Activated CD4-positive, alpha-beta T cell treated with anti-CD3 and anti-CD28 coated beads, Interleukin-2, amount 10 ng/mL, durations not matched to agents 24 days and 14 days (primary cell): ENCODE data around the gene FBXW9. TPM values are rescaled to one million over a fixed set of nuclear protein-coding genes. Genes with fewer than 3 reads are reported as not detected.
"Not testable (repeated sequence)": the region's sequence is repeated elsewhere in the genome, so short reads cannot be mapped to it uniquely, and the experiment has no call there.

ENCODE experiments used
- DNase-seq: peaks from one replicate; pipeline ENCODE4 v3.0.0; 2022
- H3K27ac Mint-ChIP-seq: one replicate; pipeline ENCODE4 v1.8.0; 2022; ENCODE audit warnings: mild to moderate bottlenecking, mixed read lengths
- H3K27me3 Mint-ChIP-seq: one replicate; pipeline ENCODE4 v1.8.0; 2022; ENCODE audit warnings: mixed read lengths
- H3K36me3 Mint-ChIP-seq: one replicate; pipeline ENCODE4 v1.8.0; 2022; ENCODE audit warnings: low read depth, mild to moderate bottlenecking, mixed read lengths
- H3K4me1 Mint-ChIP-seq: one replicate; pipeline ENCODE4 v1.8.0; 2021; ENCODE audit warnings: mixed read lengths
- H3K4me3 Mint-ChIP-seq: one replicate; pipeline ENCODE4 v1.8.0; 2022; ENCODE audit warnings: mild to moderate bottlenecking, moderate library complexity, mixed read lengths
- H3K9me3 Mint-ChIP-seq: one replicate; pipeline ENCODE4 v1.8.0; 2021; ENCODE audit warnings: mixed read lengths
- intact Hi-C: fragments of 100-400 bp; cut with micrococcal nuclease; formaldehyde crosslinking; loops from one replicate; pipeline ENCODE4 v1.15.1; 2023
- total RNA-seq: library from RNA; stranded (reverse); gene quantifications from 2 replicates; pipeline ENCODE4 v1.2.3, GENCODE V29; 2022

Gene FBXW9
- total RNA-seq, 1 donor from 2014 or later = 12.4 TPM

DNA sequence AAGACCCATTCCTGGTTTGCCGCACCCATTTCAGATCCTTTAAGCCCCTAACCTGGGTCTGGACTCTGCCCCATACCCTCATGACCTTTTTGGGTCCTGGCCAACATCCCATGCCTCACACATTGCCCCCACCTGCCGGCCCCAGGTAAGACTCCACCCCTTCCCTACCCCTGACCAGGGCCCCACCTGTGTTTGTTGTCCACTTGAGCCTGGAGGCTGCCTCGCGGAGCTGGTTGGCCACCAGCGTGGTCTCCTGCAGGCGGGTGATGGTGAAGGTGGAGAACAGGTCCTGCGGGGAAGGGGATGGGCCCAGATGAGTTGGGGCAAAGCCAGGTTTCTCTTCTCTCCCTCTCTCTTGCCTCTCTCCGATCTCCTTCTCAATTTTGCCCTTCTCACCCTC is 49.4 kb downstream of the FBXW9 start:
- DNase-seq = no peak
- peaks cover 44% of the 10 kb centered on the region for H3K36me3 Mint-ChIP-seq

DNA sequence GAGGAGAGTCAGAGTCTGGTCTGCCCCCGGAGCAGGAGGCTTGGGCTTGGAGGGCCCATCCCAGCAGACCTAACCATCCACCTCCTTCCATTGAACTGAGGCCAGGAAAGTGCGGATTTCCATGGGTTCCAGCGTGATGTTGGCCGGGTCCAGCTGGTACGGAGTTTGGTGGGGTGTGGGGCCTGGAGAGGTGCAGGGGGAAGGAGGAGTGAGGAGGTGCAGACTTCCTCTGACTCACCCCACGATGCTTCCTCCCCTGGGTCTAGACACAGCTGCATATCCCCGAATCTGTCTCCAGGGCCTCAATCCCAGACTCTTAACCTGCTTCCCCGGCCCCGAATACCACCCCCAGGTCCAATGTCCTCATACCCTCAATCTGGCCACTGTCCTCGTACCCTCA is 49.9 kb downstream of the FBXW9 start:
- Mint-ChIP-seq H3K27me3 (no peaks in the 10 kb centered on the region), H3K27ac (no peak overlapping the region), H3K4me1 (peaks cover 1% of the 10 kb centered on the region), H3K9me3 (no peaks in the 10 kb centered on the region), H3K4me3 (no peak overlapping the region), H3K36me3 (peaks cover 40% of the 10 kb centered on the region)
- intact Hi-C loops = no loop called here
- DNase-seq = no peak

More for the DNA sequence above, 49.4 kb downstream of the FBXW9 start:
- H3K27ac Mint-ChIP-seq = no peak overlapping the region
- intact Hi-C loops = no loop called here
- no peak overlapping the region for H3K4me3 Mint-ChIP-seq
- H3K27me3 Mint-ChIP-seq = no peaks in the 10 kb centered on the region
- no peaks in the 10 kb centered on the region for H3K9me3 Mint-ChIP-seq
- peaks cover 1% of the 10 kb centered on the region for H3K4me1 Mint-ChIP-seq

DNA sequence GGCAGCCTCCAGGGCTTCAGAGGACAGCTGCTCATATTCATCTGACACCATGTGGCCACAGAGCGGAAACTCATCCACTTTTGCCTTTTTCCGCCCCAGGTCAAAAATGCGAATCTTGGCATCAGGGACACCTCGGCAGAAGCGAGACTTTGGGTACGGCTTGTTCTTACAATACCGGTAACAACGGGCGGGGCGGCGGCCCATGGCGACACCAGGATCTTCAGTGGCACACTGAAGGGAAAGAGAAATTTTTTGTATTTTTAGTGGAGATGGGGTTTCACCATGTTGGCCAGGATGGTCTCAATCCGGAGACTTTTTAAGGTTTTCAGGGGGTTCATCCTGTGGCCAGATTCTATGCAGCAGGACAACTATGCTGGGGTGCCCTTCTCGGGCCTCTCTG is 52.7 kb downstream of the FBXW9 start:
- H3K4me3 Mint-ChIP-seq, H3K9me3 Mint-ChIP-seq, H3K27ac Mint-ChIP-seq, DNase-seq, intact Hi-C loops, H3K27me3 Mint-ChIP-seq: not testable (repeated sequence)
- Mint-ChIP-seq H3K4me1 (peaks cover 10% of the 10 kb centered on the region), H3K36me3 (peaks cover 32% of the 10 kb centered on the region)

DNA sequence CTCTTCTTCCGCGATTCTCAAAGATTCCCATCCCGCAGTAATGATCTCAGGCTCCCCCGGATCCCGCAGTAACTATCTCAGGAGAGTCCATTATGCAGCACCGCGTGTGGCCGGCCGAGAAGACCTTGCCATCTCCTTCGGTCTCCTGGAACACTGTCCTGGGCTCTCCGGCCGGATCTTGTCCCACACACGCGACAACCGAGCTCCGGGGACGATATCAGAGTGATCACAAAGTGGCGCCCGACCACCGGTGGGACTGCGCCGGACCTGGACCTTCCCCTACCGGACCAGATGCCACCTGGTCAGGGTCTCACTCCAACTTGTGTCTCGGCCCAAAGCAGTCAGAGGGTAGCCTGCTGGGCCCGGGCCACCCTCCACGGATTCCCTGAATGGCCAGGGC is 53.9 kb downstream of the FBXW9 start:
- no peak for DNase-seq
- H3K27ac Mint-ChIP-seq = no peak overlapping the region
- H3K27me3 Mint-ChIP-seq = no peaks in the 10 kb centered on the region
- H3K4me1 Mint-ChIP-seq = peaks cover 10% of the 10 kb centered on the region
- no peaks in the 10 kb centered on the region for H3K9me3 Mint-ChIP-seq
- intact Hi-C loops = no loop called here
- peaks cover 25% of the 10 kb centered on the region for H3K36me3 Mint-ChIP-seq
- H3K4me3 Mint-ChIP-seq = no peak overlapping the region

DNA sequence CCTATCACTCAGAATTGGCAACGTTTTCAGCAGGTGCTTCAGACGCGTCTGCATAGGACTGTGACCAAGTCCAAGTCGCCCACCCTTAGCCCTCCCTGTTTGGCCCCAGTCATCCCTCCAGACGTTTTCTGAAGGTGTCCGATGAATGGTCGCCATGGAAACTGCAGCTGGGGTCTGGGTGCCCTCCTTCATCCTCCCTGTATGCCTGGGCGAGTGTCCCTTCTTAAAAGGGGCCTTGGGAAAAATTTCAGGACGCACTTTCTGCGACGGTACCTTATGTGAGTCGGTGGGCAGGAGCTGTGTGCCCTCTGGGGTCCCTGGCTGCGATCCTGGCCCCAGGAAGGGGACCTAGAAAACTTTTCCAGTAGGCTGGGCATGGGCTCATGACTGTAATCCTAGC is 55.0 kb downstream of the FBXW9 start:
- Mint-ChIP-seq H3K4me1 (peaks cover 9% of the 10 kb centered on the region), H3K27ac (no peak overlapping the region), H3K4me3 (no peak overlapping the region), H3K36me3 (peaks cover 23% of the 10 kb centered on the region), H3K9me3 (no peaks in the 10 kb centered on the region), H3K27me3 (no peaks in the 10 kb centered on the region)
- DNase-seq = no peak
- intact Hi-C loops = loop anchor here (2.0 kb wide), 1 partner anchor 25 kb away; the partner anchor contains the start of genes MAN2B1 and WDR83

DNA sequence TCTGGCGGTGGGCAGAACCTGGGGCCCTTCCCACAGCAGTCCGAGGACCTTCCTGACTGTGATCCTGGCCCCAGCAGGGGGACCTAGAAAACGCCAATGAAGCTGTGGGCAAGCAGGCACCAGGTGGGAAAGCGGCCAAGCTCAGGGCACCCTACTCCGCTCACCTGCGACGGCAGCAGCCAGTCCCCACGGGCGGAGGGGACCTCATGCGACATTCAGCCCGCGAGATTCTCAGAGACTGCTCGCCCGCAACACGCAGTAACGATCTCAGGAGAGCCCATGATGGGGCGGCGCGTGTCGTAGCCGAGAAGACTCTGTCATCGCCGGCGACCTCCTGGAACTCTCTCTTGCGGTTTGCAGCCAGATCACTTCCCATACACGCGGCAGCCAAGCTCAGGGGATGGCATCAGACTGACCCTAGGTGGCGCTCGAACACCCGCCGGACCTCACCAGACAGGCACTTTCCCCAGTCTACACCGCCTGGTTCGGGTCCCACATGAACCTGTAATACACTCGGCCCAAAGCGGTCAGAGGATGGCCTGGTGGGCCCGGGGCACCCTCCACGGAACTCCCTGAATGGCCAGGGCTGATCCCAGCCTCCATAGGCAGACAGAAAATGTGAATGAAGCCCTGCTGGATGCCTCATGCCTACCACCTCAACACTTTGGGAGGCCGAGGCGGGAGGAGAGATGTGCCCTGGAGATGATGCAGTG is 56.4 kb downstream of the FBXW9 start:
- Mint-ChIP-seq H3K9me3 (no peaks in the 10 kb centered on the region), H3K36me3 (peaks cover 21% of the 10 kb centered on the region), H3K4me3 (peak overlapping the region; percentile 61), H3K4me1 (peaks cover 12% of the 10 kb centered on the region), H3K27ac (peak overlapping the region; percentile 60), H3K27me3 (no peaks in the 10 kb centered on the region)
- peak; percentile 94 for DNase-seq
- intact Hi-C loops = loop anchor here (1.0 to 2.0 kb wide), 2 partner anchors 27 to 32 kb away; partner anchors contain the start of genes MAN2B1 and WDR83

Other genes starting within 250 kb of the FBXW9 start
- 1.3 and 1.5 TPM in 2 replicates for gene ZNF709, start 211.8 kb downstream of the FBXW9 start, total RNA-seq
- 5.6 and 7.0 TPM in 2 replicates for gene ZNF564, start 145.1 kb downstream of the FBXW9 start, total RNA-seq
- gene ZNF490, start 85.8 kb downstream of the FBXW9 start, total RNA-seq = 8.7 and 9.0 TPM in 2 replicates
- 22.3 and 26.6 TPM in 2 replicates for gene ZNF791, start 85.7 kb downstream of the FBXW9 start, total RNA-seq
- gene MAN2B1, start 29.9 kb downstream of the FBXW9 start, total RNA-seq = 118 and 136 TPM in 2 replicates
- gene WDR83, start 29.8 kb downstream of the FBXW9 start, total RNA-seq = 21.7 and 27.1 TPM in 2 replicates
- 138 and 155 TPM in 2 replicates for gene DHPS, start 14.8 kb downstream of the FBXW9 start, total RNA-seq
- not detected in 2 replicates for gene GNG14, start 8.6 kb downstream of the FBXW9 start, total RNA-seq
- 153 and 163 TPM in 2 replicates for gene TNPO2, start 27.3 kb upstream of the FBXW9 start, total RNA-seq
- 216 and 218 TPM in 2 replicates for gene TRIR, start 38.1 kb upstream of the FBXW9 start, total RNA-seq
- 64.6 and 67.3 TPM in 2 replicates for gene GET3, start 40.9 kb upstream of the FBXW9 start, total RNA-seq
- gene BEST2, start 55.2 kb upstream of the FBXW9 start, total RNA-seq = not detected in 2 replicates
- 17.8 and 18.3 TPM in 2 replicates for gene HOOK2, start 78.9 kb upstream of the FBXW9 start, total RNA-seq
- gene JUNB, start 94.9 kb upstream of the FBXW9 start, total RNA-seq = 302 and 310 TPM in 2 replicates
- 277 and 294 TPM in 2 replicates for gene PRDX2, start 105.2 kb upstream of the FBXW9 start, total RNA-seq
- 26.8 and 32.7 TPM in 2 replicates for gene THSD8, start 105.4 kb upstream of the FBXW9 start, total RNA-seq
- gene RNASEH2A, start 110.0 kb upstream of the FBXW9 start, total RNA-seq = 35.8 and 51.5 TPM in 2 replicates
- not detected in 2 replicates for gene RTBDN, start 137.9 kb upstream of the FBXW9 start, total RNA-seq
- 1.6 and 2.4 TPM in 2 replicates for gene MAST1, start 141.9 kb upstream of the FBXW9 start, total RNA-seq
- 21.5 and 22.0 TPM in 2 replicates for gene DNASE2, start 184.8 kb upstream of the FBXW9 start, total RNA-seq
- 0.77 and 1.2 TPM in 2 replicates for gene KLF1, start 190.6 kb upstream of the FBXW9 start, total RNA-seq
- gene GCDH, start 194.5 kb upstream of the FBXW9 start, total RNA-seq = 66.9 and 71.6 TPM in 2 replicates
- gene SYCE2, start 222.7 kb upstream of the FBXW9 start, total RNA-seq = 2.3 and 3.3 TPM in 2 replicates
- gene FARSA, start 237.1 kb upstream of the FBXW9 start, total RNA-seq = 202 and 208 TPM in 2 replicates
- gene CALR, start 242.0 kb upstream of the FBXW9 start, total RNA-seq = 987 and 994 TPM in 2 replicates
- gene RAD23A, start 249.2 kb upstream of the FBXW9 start, total RNA-seq = 208 and 212 TPM in 2 replicates